HepG2 (cell line): ENCODE measurements around the gene AUTS2.

Experiments
- CCAR2 ChIP-seq: fragments of 200-400 bp; formaldehyde crosslinking; optimal IDR thresholded peaks from 2 replicates; pipeline ENCODE3; 2018; ENCODE audit warnings: low read depth, mild to moderate bottlenecking, low read length, moderate library complexity
- CREB1 ChIP-seq, 2 experiments: fragments of 450-650 bp in 1 of 2; IDR thresholded peaks; 2 replicates each; pipeline ENCODE4 v1.6.1; 2016 to 2017; ENCODE audit warnings: control low read depth in 1 of 2, mild to moderate bottlenecking in 1 of 2, missing compliant biosample characterization in 1 of 2, missing genetic modification characterization in 1 of 2
- CTCF ChIP-seq: sonication (generic); formaldehyde crosslinking; IDR thresholded peaks from 2 replicates; pipeline ENCODE4 v1.5.0; 2020; ENCODE audit warnings: mild to moderate bottlenecking, missing genetic modification reagents, moderate library complexity
- NONO ChIP-seq, 2 experiments: fragments of 450-650 bp in 1 of 2; sonication (generic) in 1 of 2; formaldehyde crosslinking in 1 of 2; IDR thresholded peaks in 1 of 2; conservative IDR thresholded peaks in 1 of 2; 2 replicates each; pipeline versions ENCODE4 v1.6.1 to v1.8.0; 2017 to 2022; ENCODE audit warnings: mild to moderate bottlenecking in 1 of 2, missing genetic modification reagents in 1 of 2, moderate library complexity in 1 of 2
- PBX3 ChIP-seq: sonication (generic); formaldehyde crosslinking; IDR thresholded peaks from 2 replicates; pipeline ENCODE4 v1.8.1; 2023; ENCODE audit warnings: missing genetic modification reagents, inconsistent platforms, borderline replicate concordance
- RARA ChIP-seq: IDR thresholded peaks from 2 replicates; pipeline ENCODE4 v1.6.1; 2016; ENCODE audit warnings: missing genetic modification reagents, missing compliant biosample characterization
- REL ChIP-seq: sonication (generic); formaldehyde crosslinking; conservative IDR thresholded peaks from 2 replicates; pipeline ENCODE4 v1.8.0; 2022; ENCODE audit warnings: mild to moderate bottlenecking, missing genetic modification reagents, moderate library complexity
- ZNF550 ChIP-seq: sonication (generic); formaldehyde crosslinking; IDR thresholded peaks from 2 replicates; pipeline ENCODE4 v1.4.0; 2020; ENCODE audit warnings: mild to moderate bottlenecking, missing genetic modification reagents, borderline replicate concordance
- ZNF777 ChIP-seq: sonication (generic); formaldehyde crosslinking; IDR thresholded peaks from 2 replicates; pipeline ENCODE4 v1.4.0; 2020; ENCODE audit warnings: missing genetic modification reagents

GRCh38 chr7:70793821-70794220 lies 1195.5 kb downstream of the AUTS2 start:
- TF ChIP-seq REL (CRISPR knock-in tag) (no peak), CREB1 (IDR thresholded peaks at IDR 0.05) (no peak), CREB1 (CRISPR knock-in tag; IDR thresholded peaks at IDR 0.05) (no peak), CTCF (CRISPR knock-in tag) (no peak), NONO (IDR thresholded peaks at IDR 0.05) (no peak), NONO (CRISPR knock-in tag; conservative IDR thresholded peaks at IDR 0.05) (no peak), ZNF777 (CRISPR knock-in tag) (no peak), PBX3 (no peak), RARA (no peak), CCAR2 (no peak), ZNF550 (CRISPR knock-in tag) (no peak)
